ENCODE results near the gene SMOC1.

DNA sequence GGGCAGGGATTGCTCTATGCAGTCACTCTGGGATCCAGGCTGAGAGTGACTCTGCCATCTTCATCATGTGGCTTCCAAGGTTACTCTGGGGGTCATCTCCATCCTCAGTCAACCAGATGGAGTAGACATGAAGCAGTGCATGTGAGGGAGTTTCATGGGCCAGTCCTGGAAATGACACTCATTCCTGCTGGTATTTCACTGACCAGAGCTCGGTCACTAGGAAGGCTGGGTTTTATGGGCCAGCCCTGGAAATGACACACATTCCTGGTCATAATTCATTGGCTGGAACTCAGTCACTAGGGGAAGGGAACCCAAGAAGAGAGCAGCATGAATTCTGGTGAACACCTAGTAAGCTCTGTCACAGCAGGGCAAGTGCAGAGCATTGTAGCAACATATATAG, 144.7 kb downstream of the SMOC1 start:
- TF ChIP-seq, protein P1, sequence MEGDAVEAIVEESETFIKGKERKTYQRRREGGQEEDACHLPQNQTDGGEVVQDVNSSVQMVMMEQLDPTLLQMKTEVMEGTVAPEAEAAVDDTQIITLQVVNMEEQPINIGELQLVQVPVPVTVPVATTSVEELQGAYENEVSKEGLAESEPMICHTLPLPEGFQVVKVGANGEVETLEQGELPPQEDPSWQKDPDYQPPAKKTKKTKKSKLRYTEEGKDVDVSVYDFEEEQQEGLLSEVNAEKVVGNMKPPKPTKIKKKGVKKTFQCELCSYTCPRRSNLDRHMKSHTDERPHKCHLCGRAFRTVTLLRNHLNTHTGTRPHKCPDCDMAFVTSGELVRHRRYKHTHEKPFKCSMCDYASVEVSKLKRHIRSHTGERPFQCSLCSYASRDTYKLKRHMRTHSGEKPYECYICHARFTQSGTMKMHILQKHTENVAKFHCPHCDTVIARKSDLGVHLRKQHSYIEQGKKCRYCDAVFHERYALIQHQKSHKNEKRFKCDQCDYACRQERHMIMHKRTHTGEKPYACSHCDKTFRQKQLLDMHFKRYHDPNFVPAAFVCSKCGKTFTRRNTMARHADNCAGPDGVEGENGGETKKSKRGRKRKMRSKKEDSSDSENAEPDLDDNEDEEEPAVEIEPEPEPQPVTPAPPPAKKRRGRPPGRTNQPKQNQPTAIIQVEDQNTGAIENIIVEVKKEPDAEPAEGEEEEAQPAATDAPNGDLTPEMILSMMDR (conservative IDR thresholded peaks at IDR 0.05 in 1 of 2, IDR thresholded peaks at IDR 0.05 in 1 of 2; ENCODE audit: low read depth in 1 of 2, low read length in 2 of 2), result no peak
- no peak for TF ChIP-seq EZH2 (IDR thresholded peaks at IDR 0.05; ENCODE audit: low read length, missing control alignments)

Data from fibroblast of lung (primary cell).